IPS-20b (cell line): Measurements from ENCODE around the gene GPR149.

Experiments used
- H3K27ac ChIP-seq: one replicate; pipeline ENCODE4 v1.5.1; 2013; ENCODE audit warnings: low read length
- H3K27me3 ChIP-seq: 2 replicates; pipeline ENCODE4 v1.6.1; 2013; ENCODE audit warnings: mild to moderate bottlenecking, low read length, inconsistent platforms; ENCODE audit not compliant: insufficient read depth
- H3K36me3 ChIP-seq: 2 replicates; pipeline ENCODE4 v1.6.1; 2013; ENCODE audit warnings: low read depth, mild to moderate bottlenecking, inconsistent platforms, low read length, moderate library complexity; ENCODE audit not compliant: insufficient read depth
- H3K4me1 ChIP-seq: 2 replicates; pipeline ENCODE4 v1.6.1; 2013; ENCODE audit warnings: mild to moderate bottlenecking, control low read depth, inconsistent platforms, low read length, moderate library complexity; ENCODE audit not compliant: insufficient read depth
- H3K4me3 ChIP-seq: 2 replicates; pipeline ENCODE4 v1.5.1; 2013; ENCODE audit warnings: mild to moderate bottlenecking, low read length, inconsistent platforms
- H3K9ac ChIP-seq: 2 replicates; pipeline ENCODE4 v1.6.1; 2013; ENCODE audit warnings: low read depth, mild to moderate bottlenecking, inconsistent platforms, low read length, moderate library complexity
- H3K9me3 ChIP-seq: 2 replicates; pipeline ENCODE4 v1.6.1; 2013; ENCODE audit warnings: mild to moderate bottlenecking, low read depth, low read length, inconsistent platforms; ENCODE audit not compliant: insufficient read depth

GPR149 gene

DNA sequence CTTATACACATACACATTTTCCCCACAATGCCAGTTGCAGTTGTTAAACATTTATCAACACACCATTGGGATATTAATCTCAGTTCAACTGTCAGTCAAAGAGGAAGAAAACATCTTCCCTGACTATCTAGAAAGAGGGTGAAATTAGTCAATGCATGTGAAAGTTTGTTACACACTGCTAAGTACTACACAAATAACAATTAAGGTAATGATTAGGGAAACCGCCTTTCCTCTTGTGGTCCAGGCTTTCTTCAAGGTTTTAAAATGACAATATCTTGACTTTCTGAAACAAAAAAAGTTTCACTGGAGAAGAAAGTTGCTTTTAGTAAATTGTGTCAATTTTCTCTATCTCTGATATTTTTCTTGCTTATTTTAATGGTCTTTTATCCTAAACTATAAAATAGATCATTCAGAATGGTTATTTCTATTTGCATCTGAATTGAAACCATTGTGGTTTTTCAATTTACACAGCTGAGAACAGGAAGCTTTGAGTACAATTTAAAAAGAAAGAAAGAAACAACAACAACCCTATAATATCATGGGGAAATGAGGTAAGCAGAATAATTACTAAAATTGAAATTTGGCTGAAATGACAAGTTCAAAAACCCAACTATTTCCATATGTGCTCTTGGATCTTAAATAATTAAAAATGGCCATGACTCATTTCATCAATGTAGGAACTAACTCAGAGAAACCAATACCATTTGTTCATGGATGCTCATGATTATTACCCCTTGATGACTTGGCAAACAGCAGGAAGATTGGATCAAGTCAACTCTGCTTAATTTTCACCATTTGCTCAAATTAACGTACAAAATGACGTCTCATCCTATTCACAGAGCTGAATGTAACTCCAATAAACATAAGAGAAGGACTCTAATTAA, 31.7 kb downstream of the GPR149 start:
- H3K4me3 ChIP-seq = no peak overlapping the region
- H3K9me3 ChIP-seq = no peaks in the 10 kb centered on the region
- peaks cover 8% of the 10 kb centered on the region; the same call in 1 of the 2 replicates for H3K4me1 ChIP-seq
- H3K9ac ChIP-seq = no peak overlapping the region
- H3K27ac ChIP-seq = no peak overlapping the region
- H3K27me3 ChIP-seq = no peaks in the 10 kb centered on the region
- H3K36me3 ChIP-seq = no peaks in the 10 kb centered on the region

DNA sequence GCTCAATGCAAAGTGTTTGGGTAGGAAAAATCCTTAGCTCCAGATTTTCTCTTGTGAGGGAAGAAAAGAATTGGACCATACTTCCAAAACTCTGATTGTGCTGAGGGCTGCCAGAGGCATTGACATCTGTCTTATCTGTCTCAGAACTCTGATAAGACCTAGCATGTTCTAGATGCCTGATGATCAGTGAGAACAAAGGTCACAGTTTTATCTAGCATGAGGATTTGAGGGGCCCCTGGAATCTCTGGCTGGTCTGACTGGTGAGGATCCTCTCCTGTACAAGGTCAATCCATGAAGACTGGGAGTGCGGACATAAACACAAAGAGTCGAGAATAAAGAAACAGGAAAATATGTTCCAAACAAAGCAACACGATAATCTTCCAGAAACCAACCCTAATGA, 40.1 kb downstream of the GPR149 start:
- no peaks in the 10 kb centered on the region for H3K36me3 ChIP-seq
- no peak overlapping the region for H3K27ac ChIP-seq
- no peaks in the 10 kb centered on the region for H3K27me3 ChIP-seq
- no peak overlapping the region for H3K9ac ChIP-seq
- H3K4me1 ChIP-seq = no peaks in the 10 kb centered on the region
- no peak overlapping the region for H3K4me3 ChIP-seq
- no peaks in the 10 kb centered on the region for H3K9me3 ChIP-seq

DNA sequence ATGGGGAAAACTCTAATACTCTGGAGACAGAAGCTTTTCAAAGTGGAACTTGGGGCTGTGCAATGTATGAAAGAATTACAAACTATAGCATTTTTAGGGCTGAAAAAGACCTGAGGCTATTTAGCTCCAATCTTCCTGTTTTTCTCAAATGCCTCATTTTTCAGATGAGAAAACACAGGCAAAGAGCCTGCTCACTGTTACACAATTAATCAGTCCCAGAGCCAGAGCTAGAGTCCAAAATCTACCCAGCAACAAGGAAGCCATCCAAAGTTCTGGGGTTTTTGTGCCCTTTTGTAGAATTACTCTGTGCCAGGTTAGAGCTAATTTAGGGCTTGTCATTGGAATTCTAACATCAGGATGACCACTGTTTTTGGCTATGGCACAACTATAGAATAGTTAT, 45.5 kb downstream of the GPR149 start:
- Histone ChIP-seq H3K4me1 (no peaks in the 10 kb centered on the region), H3K36me3 (no peaks in the 10 kb centered on the region), H3K9me3 (no peaks in the 10 kb centered on the region), H3K27me3 (no peaks in the 10 kb centered on the region), H3K27ac (no peak overlapping the region), H3K9ac (no peak overlapping the region), H3K4me3 (no peak overlapping the region)

DNA sequence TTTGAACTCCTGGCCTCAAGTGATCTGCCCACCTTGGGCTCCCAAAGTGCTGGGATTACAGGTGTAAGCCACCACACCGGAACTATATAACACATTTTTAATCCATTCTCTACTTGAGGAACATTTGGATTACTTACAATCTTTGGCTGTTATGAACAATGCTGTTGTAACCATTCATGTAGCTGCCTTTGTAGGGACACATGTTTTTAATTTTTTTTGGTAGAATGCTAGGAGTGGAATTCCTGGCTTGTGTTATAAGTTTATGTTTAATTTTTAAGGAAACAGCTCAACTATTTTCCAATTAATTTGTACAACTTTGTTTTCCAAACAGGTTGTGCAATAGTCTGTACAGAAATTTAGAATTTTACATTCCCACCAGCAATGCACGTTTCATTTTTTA, 51.7 kb downstream of the GPR149 start:
- Histone ChIP-seq H3K9ac (no peak overlapping the region), H3K9me3 (no peaks in the 10 kb centered on the region), H3K27me3 (no peaks in the 10 kb centered on the region), H3K27ac (no peak overlapping the region), H3K4me3 (no peak overlapping the region), H3K36me3 (no peaks in the 10 kb centered on the region), H3K4me1 (no peaks in the 10 kb centered on the region)

DNA sequence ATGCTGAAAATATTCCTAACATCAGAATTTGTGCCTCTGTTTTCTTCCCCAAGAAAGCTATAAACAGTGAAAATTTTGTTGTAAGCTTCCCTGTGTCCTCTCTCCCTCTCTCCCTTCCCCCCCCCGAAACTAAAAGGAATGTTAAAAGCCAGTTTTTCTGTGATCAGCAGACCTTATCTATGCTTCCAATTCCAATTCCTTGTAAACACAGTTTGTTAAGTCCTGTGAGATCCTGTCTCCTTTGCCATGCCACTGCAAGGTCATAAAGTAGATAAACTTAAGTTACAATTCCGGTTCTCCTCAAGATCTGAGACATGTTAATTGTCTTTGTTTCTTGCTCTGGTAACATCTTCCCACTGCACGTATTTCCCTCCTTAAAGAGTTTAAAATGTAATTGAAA, 62.8 kb downstream of the GPR149 start:
- H3K4me1 ChIP-seq = no peaks in the 10 kb centered on the region
- no peak overlapping the region for H3K4me3 ChIP-seq
- no peaks in the 10 kb centered on the region for H3K27me3 ChIP-seq
- H3K27ac ChIP-seq = no peak overlapping the region
- no peaks in the 10 kb centered on the region for H3K36me3 ChIP-seq
- no peak overlapping the region for H3K9ac ChIP-seq
- peaks cover 10% of the 10 kb centered on the region for H3K9me3 ChIP-seq

DNA sequence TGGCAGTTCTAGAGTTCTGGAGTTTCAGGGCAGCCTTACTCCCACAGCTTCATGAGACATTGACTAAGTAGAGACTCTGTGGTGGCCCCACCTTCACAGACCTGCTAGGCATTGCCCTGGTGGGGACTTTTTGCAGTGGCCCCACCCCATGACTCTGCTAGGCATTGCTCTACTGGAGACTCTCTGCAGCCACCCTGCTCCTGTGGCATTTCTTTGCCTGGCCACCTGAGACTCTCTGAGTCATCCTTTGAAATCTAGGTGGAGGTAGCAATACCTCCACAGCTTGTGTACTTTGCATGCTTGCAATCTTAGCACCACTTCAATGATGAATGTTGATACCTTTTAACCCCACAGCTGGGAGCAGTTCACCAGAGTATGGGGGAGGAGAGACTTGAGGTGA, 65.1 kb downstream of the GPR149 start:
- Histone ChIP-seq H3K4me1 (no peaks in the 10 kb centered on the region), H3K9ac (no peak overlapping the region), H3K36me3 (no peaks in the 10 kb centered on the region), H3K9me3 (peaks cover 10% of the 10 kb centered on the region), H3K27me3 (no peaks in the 10 kb centered on the region), H3K4me3 (no peak overlapping the region), H3K27ac (no peak overlapping the region)

DNA sequence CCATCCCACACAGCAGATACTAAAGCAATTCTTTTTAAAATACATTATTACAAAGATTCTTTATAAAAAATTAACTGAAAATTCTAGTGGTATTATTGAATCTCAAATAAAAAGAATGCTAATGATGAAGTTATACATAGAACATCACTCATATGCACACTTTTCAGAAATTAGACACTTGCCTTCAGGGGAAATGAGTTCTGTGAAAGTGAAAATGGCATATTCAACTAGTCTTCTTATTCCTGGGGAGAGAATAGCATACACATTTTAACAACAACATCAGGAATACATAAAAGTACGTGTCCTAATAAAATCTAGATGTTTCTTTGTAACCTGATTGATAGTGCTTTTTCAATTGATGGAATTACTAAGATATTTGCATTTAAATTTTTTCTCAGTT, 68.9 kb downstream of the GPR149 start:
- Histone ChIP-seq H3K4me1 (no peaks in the 10 kb centered on the region), H3K9me3 (peaks cover 10% of the 10 kb centered on the region), H3K36me3 (no peaks in the 10 kb centered on the region), H3K27ac (no peak overlapping the region), H3K27me3 (no peaks in the 10 kb centered on the region), H3K9ac (no peak overlapping the region), H3K4me3 (no peak overlapping the region)

DNA sequence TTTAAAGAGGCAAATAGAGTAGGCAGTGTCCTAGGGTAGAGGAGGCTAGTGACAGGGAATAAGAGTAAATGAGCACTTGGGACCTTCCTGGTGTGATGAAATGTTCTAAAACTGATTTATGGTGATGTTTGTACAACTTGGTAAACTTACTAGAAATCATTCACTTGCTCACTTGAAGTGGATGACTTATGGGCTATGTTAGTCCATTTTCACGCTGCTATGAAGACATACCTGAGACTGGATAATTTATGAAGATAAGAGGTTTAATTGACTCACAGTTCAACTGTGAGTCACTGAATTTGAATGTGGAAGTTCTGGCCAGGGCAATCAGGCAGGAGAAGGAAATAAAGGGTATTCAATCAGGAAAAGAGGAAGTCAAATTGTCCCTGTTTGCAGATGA, 74.0 kb downstream of the GPR149 start:
- Histone ChIP-seq H3K9ac (no peak overlapping the region), H3K27ac (no peak overlapping the region), H3K4me1 (no peaks in the 10 kb centered on the region), H3K4me3 (no peak overlapping the region), H3K9me3 (no peaks in the 10 kb centered on the region), H3K27me3 (no peaks in the 10 kb centered on the region), H3K36me3 (no peaks in the 10 kb centered on the region)

DNA sequence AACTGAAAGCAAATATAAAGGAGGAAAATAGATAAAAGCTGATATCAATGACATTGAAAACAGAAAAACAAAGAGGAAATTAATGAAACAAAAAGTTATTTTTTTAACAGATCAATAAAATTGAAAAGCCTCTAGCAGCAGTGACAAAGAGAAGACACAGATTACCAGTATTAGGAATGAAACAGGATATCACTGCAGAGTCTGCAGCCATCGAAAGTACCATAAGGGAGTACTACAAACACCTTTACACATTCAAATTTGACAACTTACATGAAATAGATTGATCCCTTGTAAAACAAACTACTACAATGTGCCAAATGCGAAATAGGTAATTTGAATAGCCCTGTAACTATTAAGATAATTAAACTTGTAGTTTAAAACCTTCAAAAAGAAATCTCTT, 80.8 kb downstream of the GPR149 start:
- Histone ChIP-seq H3K4me1 (peaks cover 4% of the 10 kb centered on the region; the same call in 1 of the 2 replicates), H3K36me3 (no peaks in the 10 kb centered on the region), H3K27ac (no peak overlapping the region), H3K27me3 (no peaks in the 10 kb centered on the region), H3K4me3 (no peak overlapping the region), H3K9me3 (no peaks in the 10 kb centered on the region), H3K9ac (no peak overlapping the region)

DNA sequence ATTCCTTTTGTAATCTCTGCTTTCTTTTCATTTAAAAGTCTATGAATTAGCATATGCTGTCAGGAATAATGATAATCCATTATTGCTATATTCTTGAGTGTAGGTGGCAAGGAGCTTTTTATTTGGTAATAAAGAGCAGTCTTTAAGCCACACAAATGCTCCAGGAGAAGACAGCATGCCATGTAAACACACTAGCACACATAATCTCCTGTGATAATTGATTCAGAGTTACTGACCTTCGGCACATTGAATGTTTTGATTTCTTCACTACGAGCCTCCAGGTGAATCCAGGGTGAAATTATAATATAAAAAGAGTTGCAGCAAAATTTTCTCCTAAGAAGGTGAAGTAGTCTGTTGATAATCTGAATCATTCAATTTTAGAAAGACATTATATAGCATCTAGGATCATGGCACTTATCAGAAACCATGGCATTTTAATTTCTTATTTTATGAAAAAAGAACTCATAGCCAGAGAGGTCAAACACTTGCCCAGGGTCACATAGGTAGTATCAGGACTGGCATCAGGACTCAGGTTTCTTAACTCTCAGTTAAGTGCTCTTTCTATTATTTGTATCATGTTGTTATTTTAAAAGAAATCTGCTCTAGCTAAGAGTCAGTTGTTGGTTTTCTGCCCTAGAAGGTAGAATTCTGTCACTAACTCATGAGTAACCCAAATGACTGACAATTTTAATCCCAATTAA, 84.4 kb downstream of the GPR149 start:
- no peak overlapping the region for H3K4me3 ChIP-seq
- H3K9me3 ChIP-seq = no peaks in the 10 kb centered on the region
- no peaks in the 10 kb centered on the region for H3K27me3 ChIP-seq
- H3K9ac ChIP-seq = no peak overlapping the region
- H3K36me3 ChIP-seq = no peaks in the 10 kb centered on the region
- peaks cover 4% of the 10 kb centered on the region; the same call in 1 of the 2 replicates for H3K4me1 ChIP-seq
- no peak overlapping the region for H3K27ac ChIP-seq

DNA sequence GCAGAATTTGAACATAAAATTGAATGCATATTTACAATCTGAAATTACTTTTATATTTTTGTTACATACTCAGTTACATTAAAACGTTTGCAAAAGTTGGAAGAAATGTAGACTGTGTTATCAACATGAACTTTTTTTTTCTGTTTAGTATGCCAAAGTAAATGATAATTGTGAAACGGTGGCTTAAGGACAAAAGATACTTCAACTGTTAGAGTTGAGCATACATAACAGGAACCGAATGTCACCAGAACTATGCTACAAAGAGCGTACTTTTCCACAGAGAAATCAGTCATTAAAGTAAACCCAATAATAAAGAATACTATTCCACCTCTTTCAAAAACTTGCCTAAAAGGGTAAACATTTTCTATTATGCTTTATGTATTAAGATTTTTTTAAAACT, 91.4 kb downstream of the GPR149 start:
- no peaks in the 10 kb centered on the region for H3K9me3 ChIP-seq
- no peaks in the 10 kb centered on the region for H3K27me3 ChIP-seq
- no peaks in the 10 kb centered on the region for H3K36me3 ChIP-seq
- H3K4me3 ChIP-seq = no peak overlapping the region
- H3K4me1 ChIP-seq = no peaks in the 10 kb centered on the region
- no peak overlapping the region for H3K9ac ChIP-seq
- no peak overlapping the region for H3K27ac ChIP-seq

DNA sequence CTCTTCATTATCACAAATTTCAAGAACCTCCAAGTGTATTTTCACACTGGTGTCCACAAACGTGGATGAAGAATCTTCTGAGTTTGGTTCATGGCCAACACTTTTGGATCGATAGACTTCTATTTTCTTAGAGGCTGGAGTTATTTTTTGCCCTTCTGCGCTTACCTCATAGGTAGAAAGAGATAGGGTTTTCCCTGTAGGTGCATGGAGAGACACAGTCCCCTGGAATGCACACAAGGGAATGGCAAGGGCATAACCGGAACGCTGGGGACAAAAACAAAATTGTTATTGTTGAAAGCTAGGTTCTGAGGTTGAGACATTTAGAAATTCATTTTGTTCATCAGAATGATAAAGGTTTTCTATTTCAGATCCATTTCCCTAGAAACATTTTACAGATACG, 92.0 kb downstream of the GPR149 start:
- no peaks in the 10 kb centered on the region for H3K36me3 ChIP-seq
- no peak overlapping the region for H3K9ac ChIP-seq
- no peaks in the 10 kb centered on the region for H3K4me1 ChIP-seq
- H3K4me3 ChIP-seq = no peak overlapping the region
- no peaks in the 10 kb centered on the region for H3K9me3 ChIP-seq
- H3K27me3 ChIP-seq = no peaks in the 10 kb centered on the region
- no peak overlapping the region for H3K27ac ChIP-seq
